GM21367 (cell line): Measurements from ENCODE around the gene PNMA5.
"Not testable (repeated sequence)": the region's sequence is repeated elsewhere in the genome, so short reads cannot be mapped to it uniquely, and the experiment has no call there.

Experiments
- ATAC-seq: cut with Tn5 transposase; IDR thresholded peaks from one replicate; pipeline ENCODE4 v1.9.1; 2021; ENCODE audit not compliant: unreplicated experiment

The PNMA5 gene

GRCh38 chrX:152993933-152994332 is at the start of gene PNMA5:
TSS of gene PNMA5 (minus strand) at chrX:152994116. CDS start at chrX:152991598, 2,518 bp downstream.
- ATAC-seq = no peak

GRCh38 chrX:153032397-153033118 is 38.6 kb upstream of the PNMA5 start:
- ATAC-seq = peak; percentile 80

GRCh38 chrX:153030801-153031200 is 36.9 kb upstream of the PNMA5 start:
- ATAC-seq = no peak

- no peak for ATAC-seq
Measured at GRCh38 chrX:153029875-153030274, 36.0 kb upstream of the PNMA5 start.

- no peak for ATAC-seq
Measured at GRCh38 chrX:153029162-153029561, 35.2 kb upstream of the PNMA5 start.

- not testable (repeated sequence) for ATAC-seq
Measured at GRCh38 chrX:153028487-153028886, 34.6 kb upstream of the PNMA5 start.

- not testable (repeated sequence) for ATAC-seq
Measured at GRCh38 chrX:153026501-153026900, 32.6 kb upstream of the PNMA5 start.

GRCh38 chrX:153019166-153019565 is 25.2 kb upstream of the PNMA5 start:
- no peak for ATAC-seq

GRCh38 chrX:153017174-153017573 is 23.3 kb upstream of the PNMA5 start:
- ATAC-seq = not testable (repeated sequence)

- no peak for ATAC-seq
Measured at GRCh38 chrX:153004780-153005179, 10.9 kb upstream of the PNMA5 start.

- no peak for ATAC-seq
Measured at GRCh38 chrX:153003981-153004380, 10.1 kb upstream of the PNMA5 start.

GRCh38 chrX:153002182-153002581 is 8.3 kb upstream of the PNMA5 start:
- not testable (repeated sequence) for ATAC-seq

- ATAC-seq = no peak
Measured at GRCh38 chrX:152997337-152997736, 3.4 kb upstream of the PNMA5 start.

GRCh38 chrX:152992115-152992514 is 1.8 kb downstream of the PNMA5 start:
- ATAC-seq = no peak

GRCh38 chrX:152991123-152991522 is 2.8 kb downstream of the PNMA5 start:
- ATAC-seq = no peak

- ATAC-seq = no peak
Measured at GRCh38 chrX:152989292-152989658, 4.6 kb downstream of the PNMA5 start.

- ATAC-seq = peak; percentile 63
Measured at GRCh38 chrX:152988536-152989291, 5.2 kb downstream of the PNMA5 start.

GRCh38 chrX:152987801-152988200 is 6.1 kb downstream of the PNMA5 start:
- no peak for ATAC-seq

GRCh38 chrX:152987156-152987555 is 6.8 kb downstream of the PNMA5 start:
- not testable (repeated sequence) for ATAC-seq

GRCh38 chrX:152985383-152985782 is 8.5 kb downstream of the PNMA5 start:
- ATAC-seq = not testable (repeated sequence)

- no peak for ATAC-seq
Measured at GRCh38 chrX:152968193-152968592, 25.7 kb downstream of the PNMA5 start.

- no peak for ATAC-seq
Measured at GRCh38 chrX:152960115-152960514, 33.8 kb downstream of the PNMA5 start.
